ENCODE results near the gene KIAA1217. TPM values are rescaled to one million over a fixed set of nuclear protein-coding genes. Genes with fewer than 3 reads are reported as not detected.

The KIAA1217 gene
- total RNA-seq, 4 donors from 2014 or later, result 46.9 to 108 (median 61.5) TPM

- no peak for DNase-seq
- Histone ChIP-seq H3K4me1 (no peaks in the 10 kb centered on the region), H3K36me3 (no peaks in the 10 kb centered on the region), H3K27ac (no peak overlapping the region), H3K9me3 (no peaks in the 10 kb centered on the region), H3K27me3 (no peaks in the 10 kb centered on the region), H3K4me3 (no peak overlapping the region)
- TF ChIP-seq POLR2A (IDR thresholded peaks at IDR 0.05), result no peak
- TF ChIP-seq, protein P1, sequence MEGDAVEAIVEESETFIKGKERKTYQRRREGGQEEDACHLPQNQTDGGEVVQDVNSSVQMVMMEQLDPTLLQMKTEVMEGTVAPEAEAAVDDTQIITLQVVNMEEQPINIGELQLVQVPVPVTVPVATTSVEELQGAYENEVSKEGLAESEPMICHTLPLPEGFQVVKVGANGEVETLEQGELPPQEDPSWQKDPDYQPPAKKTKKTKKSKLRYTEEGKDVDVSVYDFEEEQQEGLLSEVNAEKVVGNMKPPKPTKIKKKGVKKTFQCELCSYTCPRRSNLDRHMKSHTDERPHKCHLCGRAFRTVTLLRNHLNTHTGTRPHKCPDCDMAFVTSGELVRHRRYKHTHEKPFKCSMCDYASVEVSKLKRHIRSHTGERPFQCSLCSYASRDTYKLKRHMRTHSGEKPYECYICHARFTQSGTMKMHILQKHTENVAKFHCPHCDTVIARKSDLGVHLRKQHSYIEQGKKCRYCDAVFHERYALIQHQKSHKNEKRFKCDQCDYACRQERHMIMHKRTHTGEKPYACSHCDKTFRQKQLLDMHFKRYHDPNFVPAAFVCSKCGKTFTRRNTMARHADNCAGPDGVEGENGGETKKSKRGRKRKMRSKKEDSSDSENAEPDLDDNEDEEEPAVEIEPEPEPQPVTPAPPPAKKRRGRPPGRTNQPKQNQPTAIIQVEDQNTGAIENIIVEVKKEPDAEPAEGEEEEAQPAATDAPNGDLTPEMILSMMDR (IDR thresholded peaks at IDR 0.05), result no peak
These were observed 37.4 kb downstream of the KIAA1217 start for GRCh38 chr10:24246365-24246764.

GRCh38 chr10:24247841-24248240 is 38.9 kb downstream of the KIAA1217 start:
- no peak for DNase-seq
- TF ChIP-seq, protein P1 (IDR thresholded peaks at IDR 0.05), result no peak
- TF ChIP-seq POLR2A (IDR thresholded peaks at IDR 0.05), result no peak
- Histone ChIP-seq H3K4me1 (no peaks in the 10 kb centered on the region), H3K27me3 (no peaks in the 10 kb centered on the region), H3K4me3 (no peak overlapping the region), H3K36me3 (no peaks in the 10 kb centered on the region), H3K9me3 (no peaks in the 10 kb centered on the region), H3K27ac (no peak overlapping the region)

DNA sequence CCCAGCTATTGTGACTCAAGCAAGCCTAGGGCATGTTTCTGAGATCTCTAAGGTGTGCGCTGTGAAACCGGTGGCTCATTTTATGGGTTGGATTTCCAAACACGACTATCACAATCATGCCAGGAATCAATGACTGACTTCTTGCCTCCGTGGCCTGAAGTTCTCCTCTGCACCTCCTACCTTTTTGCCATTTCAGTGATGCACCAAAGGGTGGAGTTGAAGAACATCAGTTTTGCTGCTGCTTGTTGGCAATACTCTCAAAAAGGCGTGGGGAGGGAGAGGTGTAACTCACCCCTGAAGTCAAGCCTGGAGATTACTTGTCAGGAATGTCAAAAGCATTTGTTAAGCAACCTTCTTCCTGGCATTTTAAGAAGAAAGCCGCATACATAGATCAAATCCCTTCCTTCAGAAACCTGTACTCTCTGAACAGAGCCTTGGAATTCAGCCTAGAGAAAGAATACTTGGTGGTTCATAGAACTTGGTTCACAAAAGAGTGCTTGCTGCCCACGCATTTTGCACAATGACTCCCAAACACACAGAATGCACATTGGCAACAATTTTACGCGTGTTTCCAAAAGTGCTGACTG is 41.0 kb downstream of the KIAA1217 start:
- Histone ChIP-seq H3K27me3 (no peaks in the 10 kb centered on the region), H3K4me1 (no peaks in the 10 kb centered on the region), H3K36me3 (no peaks in the 10 kb centered on the region), H3K4me3 (no peak overlapping the region), H3K9me3 (no peaks in the 10 kb centered on the region), H3K27ac (no peak overlapping the region)
- no peak for TF ChIP-seq POLR2A (IDR thresholded peaks at IDR 0.05)
- TF ChIP-seq, protein P1 (IDR thresholded peaks at IDR 0.05), result no peak
- no peak for DNase-seq

DNA sequence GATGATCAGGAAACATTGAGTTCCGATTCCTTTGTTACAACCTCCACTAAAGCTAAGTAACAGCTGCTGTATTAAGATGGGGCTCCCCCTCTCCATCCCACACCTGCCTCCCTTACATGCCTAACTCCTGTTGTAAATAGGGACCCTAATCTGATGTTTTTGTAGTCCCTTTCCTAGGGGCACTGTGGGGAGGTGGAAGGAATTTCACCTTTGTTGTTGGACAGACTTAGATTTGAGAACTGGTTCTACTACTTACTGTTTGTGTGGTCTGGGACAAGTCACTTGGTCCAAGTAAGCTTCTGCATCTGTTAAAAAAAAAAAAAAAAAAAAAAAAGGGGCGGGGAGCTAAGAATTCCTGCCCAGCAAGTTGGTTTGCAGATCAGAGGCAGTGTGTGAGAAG is 42.6 kb downstream of the KIAA1217 start:
- Histone ChIP-seq H3K9me3 (no peaks in the 10 kb centered on the region), H3K27me3 (no peaks in the 10 kb centered on the region), H3K4me1 (no peaks in the 10 kb centered on the region), H3K36me3 (no peaks in the 10 kb centered on the region), H3K4me3 (no peak overlapping the region), H3K27ac (no peak overlapping the region)
- DNase-seq, result no peak
- TF ChIP-seq, protein P1 (IDR thresholded peaks at IDR 0.05), result no peak
- no peak for TF ChIP-seq POLR2A (IDR thresholded peaks at IDR 0.05)

- H3K36me3 ChIP-seq, result no peaks in the 10 kb centered on the region
- H3K4me3 ChIP-seq, result no peak overlapping the region
- no peaks in the 10 kb centered on the region for H3K9me3 ChIP-seq
- DNase-seq, result no peak
- H3K27ac ChIP-seq, result no peak overlapping the region
- TF ChIP-seq, protein P1 (IDR thresholded peaks at IDR 0.05), result no peak
- TF ChIP-seq POLR2A (IDR thresholded peaks at IDR 0.05), result no peak
- no peaks in the 10 kb centered on the region for H3K27me3 ChIP-seq
- no peaks in the 10 kb centered on the region for H3K4me1 ChIP-seq
These were observed 45.2 kb downstream of the KIAA1217 start for GRCh38 chr10:24254180-24254579.
